HG03039 (cell line): ENCODE data around the gene ANKRD11.
"Not testable (repeated sequence)": the region's sequence is repeated elsewhere in the genome, so short reads cannot be mapped to it uniquely, and the experiment has no call there.

Source experiments
- ATAC-seq: cut with Tn5 transposase; IDR thresholded peaks from one replicate; pipeline ENCODE4 v1.9.1; 2021; ENCODE audit warnings: mild to moderate bottlenecking, moderate library complexity; ENCODE audit not compliant: unreplicated experiment

Gene ANKRD11

DNA sequence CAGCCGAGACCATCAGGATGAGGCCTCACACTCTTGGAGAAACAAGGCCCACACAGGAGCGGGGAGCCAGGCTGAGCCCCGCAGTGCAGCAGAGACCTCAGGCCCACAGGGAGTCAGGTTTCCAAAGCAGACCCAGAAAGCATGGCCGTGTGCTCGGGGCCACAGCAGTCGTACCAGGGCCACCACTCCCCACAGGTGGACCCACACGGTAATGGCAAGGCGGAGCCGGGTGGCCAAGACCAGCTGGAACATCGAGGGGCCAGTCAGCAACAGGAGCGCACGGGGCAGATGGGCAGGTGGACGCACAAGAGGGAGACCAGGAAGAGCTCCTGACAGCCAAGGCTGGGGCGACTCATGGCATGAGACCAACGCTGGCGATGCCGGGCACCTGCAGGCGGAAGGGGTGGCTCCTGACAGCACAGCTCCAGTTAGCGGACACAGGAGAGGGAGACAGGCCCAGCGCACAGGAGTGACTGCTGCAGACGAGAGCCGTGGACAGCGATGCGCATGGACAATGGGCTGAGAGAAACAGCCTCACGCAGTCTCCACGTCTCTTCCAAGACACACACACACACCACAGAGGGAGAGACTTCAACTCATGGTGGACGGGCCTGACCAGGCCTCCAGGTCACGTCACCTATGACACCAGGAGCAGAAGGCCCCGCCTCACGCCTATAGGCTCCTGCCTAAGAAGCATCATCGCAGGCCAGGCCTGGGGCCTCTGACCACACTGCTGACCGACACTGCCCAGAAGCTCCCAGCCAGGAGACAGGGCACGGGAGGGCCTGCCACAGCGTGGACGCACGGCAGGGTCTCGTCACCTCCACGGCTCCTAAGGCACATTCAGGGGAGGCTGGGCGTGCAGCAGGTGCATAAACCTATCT, 214.3 kb downstream of the ANKRD11 start:
- ATAC-seq: no peak

- no peak for ATAC-seq
Measured at GRCh38 chr16:89275284-89275584, 215.1 kb downstream of the ANKRD11 start.

- no peak for ATAC-seq
Measured at GRCh38 chr16:89274561-89275283, 215.6 kb downstream of the ANKRD11 start.

DNA sequence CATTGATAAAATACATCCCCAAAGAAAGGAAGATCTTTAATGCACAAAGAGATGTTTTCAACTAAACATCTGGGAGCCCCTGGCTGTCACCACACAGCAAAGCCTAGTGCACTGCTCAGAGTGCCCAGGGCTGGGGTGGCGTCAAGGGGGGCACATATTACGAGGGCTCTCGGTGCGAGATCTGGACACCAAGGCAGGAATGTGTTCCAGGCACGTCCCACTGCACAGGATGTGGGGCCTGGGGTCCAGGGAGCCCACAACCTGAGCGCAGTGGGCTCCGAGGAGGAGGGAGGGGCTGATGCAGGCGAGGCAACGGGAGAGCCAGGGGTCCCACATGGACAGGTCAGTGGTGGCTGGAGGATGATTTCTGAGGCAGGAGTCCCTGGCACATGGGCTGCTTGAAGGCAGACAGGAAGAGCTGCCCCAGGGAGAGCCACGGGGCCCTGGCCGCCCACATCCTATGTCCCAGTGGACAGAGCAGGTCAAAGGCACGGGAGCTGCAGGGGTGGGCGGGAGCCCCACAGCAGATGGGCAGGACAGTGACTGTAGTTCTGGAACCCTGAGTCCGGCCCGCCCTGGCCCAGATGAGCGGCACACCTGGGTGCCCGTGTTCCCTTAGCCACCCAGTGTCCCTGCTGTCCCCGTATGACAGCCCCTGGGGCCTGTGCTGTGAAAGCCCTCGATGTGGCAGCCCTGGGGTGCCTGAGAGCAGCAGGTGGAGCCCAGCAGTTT, 216.5 kb downstream of the ANKRD11 start:
- ATAC-seq: no peak

DNA sequence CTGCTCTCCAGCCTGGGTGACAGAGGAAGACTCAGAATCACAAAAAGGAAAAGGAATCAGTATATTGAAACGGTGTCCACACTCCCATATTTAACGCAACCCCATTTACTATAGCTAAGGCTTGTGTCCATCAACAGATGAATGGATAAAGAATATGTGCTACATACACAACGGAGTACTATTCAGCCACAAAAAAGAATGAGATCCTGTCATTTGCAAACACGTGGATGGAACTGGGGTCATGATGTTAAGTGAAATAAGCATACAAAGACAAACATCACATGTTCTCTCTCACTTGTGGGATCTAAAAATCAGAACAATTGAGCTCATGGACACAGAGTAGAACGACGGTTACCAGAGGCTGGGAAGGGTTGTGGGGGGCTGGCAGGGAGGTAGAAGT, 217.7 kb downstream of the ANKRD11 start:
- ATAC-seq: no peak

DNA sequence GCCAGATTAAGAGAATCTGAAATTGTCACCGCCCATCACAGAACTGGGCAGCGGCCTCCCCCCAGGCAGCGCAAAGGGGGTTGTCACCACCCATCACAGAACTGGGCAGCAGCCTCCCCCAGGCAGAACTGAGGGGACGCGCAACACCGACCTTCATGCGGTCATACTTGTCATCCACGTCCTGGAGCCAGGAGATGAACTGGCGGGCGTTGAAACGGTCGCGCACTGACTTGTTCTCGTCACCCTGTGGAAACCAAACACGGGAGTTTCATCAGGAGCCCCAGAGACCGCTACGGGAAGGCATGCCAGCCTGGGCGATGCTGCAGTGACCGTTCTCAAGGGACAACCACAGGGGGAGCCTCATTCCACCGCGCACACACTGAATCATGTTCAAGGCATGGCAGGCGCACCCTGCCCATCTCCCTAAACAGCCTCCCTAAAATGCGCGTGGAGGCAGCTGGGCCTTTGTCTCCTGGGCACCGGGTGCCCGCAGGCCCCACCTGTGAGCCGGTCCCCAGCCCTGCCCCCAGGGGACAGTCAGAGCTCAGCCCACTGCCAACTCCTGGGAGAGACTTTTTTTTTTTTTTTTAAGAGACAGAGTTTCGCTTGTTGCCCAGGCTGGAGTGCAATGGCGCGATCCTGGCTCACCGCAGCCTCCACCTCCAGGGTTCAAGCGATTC, 219.6 kb downstream of the ANKRD11 start:
- ATAC-seq: no peak

GRCh38 chr16:89269805-89270665, 220.3 kb downstream of the ANKRD11 start:
- ATAC-seq: no peak

- no peak for ATAC-seq
Measured at GRCh38 chr16:89268987-89269735, 221.2 kb downstream of the ANKRD11 start.

DNA sequence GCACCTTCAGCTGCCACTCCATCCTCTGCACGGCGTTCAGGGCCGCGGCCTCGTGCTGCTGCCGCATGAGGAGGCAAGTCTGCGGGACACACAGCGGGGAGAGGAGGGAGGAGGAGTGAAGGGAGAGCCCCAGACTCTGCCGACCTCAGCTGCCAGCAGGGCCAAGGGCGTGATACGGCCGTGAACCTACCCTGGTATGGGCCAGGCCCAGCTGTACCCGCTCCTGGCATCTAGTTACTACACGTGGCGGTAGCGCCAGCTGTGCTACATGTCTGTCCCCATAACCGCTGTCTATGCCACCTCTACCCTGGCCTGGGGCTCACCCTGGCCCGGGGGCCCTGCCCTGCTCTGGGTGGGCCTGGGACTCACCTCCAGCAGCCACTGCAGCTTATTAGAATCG, 221.8 kb downstream of the ANKRD11 start:
- no peak for ATAC-seq

DNA sequence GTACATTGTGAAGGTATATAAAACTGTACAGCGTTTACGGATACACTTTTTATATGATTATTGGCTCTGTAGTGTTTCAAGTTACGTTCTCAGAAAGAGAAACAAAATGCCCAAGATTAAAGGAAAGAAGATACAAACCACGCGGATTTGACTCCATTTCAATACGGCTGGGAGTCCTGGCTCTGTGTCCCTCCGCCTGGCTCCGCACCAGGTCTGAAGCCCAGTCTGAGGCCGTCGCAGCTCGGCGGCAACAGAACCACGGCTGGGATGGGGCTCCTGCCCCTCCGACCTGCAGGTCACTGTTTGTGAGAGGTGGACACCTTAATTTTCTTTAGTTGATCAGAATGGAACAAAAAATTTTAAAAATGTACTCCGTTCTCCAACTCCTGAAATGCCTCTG, 222.6 kb downstream of the ANKRD11 start:
- not testable (repeated sequence) for ATAC-seq

DNA sequence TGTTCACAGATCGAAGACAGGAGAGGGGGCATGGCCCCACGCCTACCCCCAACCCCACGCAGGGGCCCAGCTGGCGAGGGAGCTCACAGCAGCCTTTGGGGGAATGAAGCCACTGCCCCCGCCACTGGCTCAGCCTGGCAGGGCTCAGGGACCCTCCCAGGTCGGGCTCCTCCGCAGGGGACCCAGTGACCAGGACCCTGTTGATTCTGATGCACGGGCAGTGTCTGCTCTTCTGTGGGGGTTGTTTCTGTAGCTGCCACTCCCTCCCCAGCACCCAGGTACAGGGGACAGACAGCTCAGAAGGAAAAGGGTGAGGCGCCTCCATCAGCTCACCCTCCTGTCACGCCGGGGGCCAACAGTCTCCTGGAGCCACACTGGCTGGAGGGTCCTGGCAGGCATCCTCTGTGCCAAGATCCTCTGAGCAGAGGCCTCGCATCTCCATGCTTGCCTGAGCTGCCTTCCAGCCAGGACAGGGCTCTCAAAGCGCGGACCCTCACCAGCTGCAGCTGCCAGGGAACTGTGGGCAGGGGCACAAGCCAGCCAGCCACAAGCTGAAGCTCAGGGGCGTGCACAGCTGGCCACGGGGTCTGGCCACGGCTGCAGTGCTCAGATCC, 223.7 kb downstream of the ANKRD11 start:
- ATAC-seq: no peak

GRCh38 chr16:89265647-89266046, 224.7 kb downstream of the ANKRD11 start:
- no peak for ATAC-seq

GRCh38 chr16:89264800-89265550, 225.4 kb downstream of the ANKRD11 start:
- no peak for ATAC-seq

DNA sequence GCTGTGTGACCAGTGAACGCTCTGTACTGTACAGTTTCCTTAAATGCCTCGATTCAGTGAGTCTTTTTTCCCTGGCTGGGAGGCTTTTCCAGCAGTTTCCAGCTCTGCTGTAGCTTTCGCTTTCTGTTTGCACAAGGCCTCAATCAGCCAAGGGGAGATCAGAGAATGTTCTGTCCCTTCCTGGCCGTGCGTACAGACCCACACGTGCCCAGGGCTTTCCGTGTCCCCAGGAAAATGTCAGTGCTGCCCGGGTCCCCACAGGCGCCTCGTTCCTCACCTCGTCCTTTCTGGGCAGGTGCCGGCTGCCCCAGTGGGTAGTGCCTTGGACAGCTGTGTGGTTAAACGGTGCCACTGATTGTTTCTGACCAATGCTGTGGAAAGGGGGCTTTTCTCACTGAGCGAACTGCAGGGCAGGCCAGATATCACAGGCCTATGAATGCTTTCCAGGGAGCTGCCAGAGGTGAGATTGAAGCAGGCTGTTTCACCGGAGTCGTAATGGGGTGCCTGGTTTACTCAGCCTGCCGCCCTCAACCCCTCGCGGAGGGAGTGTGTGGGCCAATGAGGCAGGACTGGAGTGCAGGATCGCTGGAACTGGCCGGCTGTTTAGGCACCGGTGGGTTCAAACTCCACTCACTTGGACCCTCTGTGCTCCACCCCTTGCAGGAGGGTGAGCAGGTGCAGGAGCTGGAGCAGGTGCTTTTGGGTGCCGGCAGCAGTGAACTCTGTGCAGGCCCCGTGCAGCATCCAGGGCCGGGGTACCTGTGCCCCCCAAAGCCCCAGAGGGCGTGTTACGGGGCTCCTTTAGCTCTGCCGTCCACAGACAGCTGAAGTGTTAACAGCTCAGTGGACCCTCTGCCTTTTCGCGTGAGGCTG, 228.4 kb downstream of the ANKRD11 start:
- ATAC-seq: no peak

- ATAC-seq: not testable (repeated sequence)
Measured at GRCh38 chr16:89259901-89260300, 230.5 kb downstream of the ANKRD11 start.

DNA sequence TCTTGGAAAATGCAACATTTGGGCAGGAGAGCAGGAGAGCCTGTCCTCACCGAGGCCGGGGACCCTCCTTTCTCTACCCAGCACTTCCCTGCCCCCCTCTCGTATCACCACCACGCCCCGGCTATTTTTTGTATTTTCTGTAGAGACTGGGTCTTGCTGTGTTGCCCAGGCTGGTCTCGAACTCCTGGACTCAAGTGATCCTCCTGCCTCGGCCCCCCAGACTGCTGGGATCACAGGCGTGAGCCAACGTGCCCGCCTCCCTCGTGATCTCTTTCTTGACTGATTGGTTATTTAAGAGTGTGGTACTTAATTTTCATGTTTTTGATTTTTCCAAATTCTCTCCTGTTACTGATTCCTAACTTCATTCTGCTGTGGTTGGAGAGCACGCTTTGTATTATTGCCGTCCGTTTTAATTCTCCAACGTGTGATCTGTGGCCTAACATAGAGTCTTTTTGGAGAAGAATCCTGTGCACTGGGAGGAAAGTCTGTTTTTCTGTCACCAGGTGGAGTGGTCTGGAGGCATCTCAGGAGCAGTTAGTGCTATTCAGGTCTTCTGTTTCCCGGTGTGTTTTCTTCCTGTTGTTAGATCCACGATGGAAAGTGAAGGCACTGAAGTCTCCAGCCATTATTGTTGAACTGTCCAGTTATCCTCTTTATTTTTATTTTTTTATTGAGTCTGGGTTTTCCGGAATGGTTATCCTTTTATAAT, 232.4 kb downstream of the ANKRD11 start:
- ATAC-seq: no peak

GRCh38 chr16:89257281-89257731, 233.1 kb downstream of the ANKRD11 start:
- ATAC-seq: no peak
